Effector CD4-positive, alpha-beta T cell (primary cell): Measurements from ENCODE around the gene ITGB7.

Experiments
- DNase-seq: peaks from one replicate; pipeline ENCODE4 v3.0.0-alpha.2; 2020

ITGB7 gene

DNA sequence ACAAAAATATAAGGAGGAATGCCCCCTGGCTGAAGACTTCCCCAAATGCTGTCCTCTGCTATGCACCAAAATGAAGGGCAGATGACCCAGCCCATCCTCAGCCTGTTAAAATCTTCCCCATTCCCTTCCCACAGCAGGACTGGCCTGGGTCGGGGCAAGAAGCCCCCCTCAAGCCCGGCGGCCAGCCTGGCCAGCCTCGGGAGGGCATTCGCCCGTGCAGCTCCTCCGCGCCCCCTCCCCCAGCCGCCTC lies 24.5 kb upstream of the ITGB7 start:
- no peak for DNase-seq

DNA sequence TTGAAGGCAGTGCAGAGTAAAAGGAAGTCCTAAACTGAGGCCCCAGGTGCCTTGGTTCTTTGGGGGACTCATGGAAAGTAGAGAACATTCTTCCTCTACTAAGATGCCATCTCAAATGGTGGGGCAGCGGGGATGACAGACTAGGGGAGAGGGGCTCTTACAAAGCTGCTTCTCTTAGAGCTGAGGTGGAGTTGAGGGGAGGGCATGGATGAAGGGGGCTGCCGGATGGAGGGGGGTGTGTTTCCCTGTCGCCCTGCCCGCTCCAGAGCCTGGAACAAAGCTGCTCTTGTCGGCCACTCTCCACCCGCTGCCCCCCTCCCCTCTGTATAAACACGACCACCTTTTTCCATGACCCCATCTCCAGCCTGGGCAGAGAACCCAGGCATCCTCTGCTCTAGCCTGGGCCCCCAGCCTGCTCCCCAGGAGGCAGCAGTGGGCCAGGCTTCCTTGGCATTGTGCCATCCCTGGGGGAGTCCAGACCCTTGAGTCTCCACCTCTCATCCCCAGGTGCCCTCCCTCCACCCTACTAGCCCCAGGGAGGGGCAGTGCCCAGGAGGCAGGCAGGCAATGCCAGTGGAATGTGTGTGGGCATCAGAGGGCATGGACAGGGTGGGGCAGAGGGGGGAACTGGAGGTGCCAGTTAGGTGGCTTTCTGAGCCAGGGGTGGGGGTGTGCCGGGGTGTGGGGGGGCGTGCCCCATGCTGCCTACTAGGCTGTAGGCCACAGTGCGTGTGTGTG lies 23.2 kb upstream of the ITGB7 start:
- DNase-seq = no peak

DNA sequence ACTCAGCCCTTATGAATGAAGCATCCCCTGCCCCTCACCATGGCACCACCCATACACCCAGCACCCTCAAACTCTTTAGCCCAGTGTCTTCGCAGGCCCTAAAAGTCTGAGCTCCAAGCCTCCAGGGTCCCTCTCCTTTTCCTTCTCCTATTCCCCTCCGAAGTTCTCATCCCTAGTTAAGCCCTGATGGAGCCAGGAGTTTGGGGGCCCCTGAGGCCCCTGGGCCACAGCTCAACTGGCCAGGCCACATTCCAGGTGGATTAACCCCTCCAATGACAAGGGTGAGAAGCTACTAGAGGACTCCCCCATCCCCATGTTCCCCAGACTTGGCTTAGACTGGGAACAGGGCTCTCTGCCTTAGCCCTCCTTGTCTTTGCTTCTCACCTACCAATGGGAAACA lies 22.4 kb upstream of the ITGB7 start:
- no peak for DNase-seq

DNA sequence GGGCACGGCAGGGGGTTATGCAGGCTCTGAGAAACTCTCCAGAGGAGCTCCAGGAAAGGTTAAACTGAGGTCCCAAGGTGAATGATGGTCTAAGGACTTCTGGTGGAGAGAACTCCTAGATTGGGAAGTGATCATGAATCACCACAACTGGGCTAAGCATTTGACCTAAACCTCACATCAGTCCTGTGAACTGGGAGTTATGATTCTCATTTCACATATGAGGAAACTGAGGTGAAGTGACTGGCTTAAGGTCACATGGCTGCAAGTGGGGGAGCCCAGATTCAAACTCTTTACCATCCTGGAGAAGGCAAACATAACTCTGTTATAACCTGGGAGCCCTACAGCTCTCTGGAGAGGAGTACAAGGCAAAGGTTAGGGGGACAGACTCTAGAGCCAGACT lies 20.8 kb upstream of the ITGB7 start:
- no peak for DNase-seq

DNA sequence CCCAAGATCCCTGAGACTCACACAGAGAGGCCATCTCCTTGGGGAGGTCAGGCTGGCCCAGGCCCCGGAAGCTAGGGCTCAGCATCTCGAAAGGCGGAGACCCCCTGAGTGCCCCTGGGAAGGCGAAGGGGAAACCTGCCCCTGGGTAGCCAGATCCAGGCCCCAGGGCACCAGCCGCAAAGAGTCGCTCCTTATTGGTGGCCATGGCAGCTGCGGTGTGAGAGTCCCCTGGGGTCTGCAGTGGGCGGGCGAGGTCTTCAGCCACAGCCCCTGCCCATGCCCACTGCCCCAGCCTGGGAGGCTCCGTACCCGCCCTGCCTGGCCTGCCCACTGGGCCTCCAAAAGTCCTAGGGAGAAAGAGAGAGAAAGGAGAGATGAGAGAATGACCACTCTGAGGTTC lies 20.3 kb upstream of the ITGB7 start:
- DNase-seq = no peak

DNA sequence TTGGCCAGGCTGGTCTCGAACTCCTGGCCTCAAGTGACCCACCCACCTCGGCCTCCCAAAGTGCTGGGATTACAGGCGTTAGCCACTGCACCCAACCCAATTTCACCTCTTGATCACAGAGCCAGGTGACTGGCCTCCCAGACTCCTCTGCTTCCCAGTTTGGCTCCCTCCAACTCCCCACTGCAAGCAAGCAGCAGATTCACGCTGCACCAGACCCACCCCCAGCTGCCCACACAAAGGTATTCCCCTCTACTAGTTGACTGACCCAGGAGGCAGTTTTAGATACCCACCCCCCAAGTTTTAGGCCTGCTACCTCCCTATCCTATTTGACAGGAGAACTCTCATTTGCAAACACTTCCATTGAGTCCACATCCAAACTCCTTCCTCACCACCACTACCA lies 19.8 kb upstream of the ITGB7 start:
- DNase-seq = no peak

DNA sequence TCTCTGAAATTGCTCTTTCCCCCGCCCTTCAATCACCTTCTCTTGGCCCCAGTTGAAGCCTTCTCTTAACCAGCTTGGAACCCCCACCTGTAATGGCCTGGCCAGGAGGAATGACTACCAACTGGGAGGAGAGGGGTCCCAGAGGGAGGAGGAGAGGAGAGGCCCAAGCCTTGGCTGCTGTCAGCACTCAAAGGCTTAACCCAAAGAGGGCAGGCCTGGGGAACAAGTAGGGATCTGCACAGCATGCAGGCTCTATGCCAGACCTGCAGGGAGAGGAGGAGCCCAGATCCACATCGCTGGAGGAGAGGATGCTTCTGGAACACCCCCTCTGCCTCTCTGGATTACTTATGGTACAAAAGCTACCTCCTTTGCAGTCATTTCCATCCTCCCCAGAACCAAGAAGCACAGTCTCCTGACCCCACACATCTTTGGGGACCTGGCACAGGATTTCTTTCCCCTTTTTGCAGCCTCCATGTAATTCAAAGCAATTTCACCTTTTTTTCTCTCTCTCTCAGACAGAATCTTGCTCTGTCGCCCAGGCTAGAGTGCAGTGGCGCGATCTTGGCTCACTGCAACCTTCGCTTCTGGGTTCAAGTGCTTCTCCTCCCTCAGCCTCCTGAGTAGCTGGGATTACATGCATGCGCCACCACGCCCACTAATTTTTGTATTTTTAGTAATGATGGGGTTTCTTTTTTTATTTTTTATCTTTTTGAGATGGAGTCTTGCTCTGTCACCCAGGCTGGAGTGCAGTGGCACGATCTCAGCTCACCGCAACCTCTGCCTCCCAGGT lies 18.8 kb upstream of the ITGB7 start:
- no peak for DNase-seq

DNA sequence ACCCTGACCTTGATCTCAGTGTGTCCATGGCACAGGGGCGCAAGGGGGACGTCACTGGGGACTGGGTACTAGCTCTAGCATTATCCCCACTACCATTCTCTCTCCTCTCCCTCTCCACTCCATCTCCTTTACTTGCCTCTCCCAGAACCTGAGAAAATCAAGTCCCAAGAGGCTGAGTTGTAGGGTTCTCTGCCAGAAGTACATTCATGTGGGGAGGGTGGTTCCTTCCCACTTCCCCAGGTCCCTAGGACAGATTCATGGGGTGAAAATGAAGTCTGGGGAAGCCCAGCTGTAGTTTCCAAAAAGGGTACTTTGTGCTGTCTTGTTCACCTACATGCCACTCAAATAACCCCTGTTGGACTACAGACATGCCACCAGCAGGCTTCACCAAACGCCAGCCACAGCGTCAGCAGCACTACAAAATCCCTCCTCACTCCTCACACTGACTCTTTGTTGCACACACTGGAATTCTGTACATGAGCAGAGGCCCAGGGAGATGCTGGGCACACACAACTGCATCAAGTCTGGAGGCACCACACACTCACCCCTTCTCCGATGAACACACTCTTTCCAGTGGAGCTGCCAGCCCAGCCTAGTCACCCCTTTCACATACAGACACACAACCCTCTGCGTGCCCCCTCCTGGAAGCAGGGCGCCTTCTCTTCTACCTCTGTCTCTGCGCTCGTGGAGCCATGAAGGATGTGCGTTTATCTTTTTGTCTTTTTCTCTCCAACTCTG lies 18.0 kb upstream of the ITGB7 start:
- no peak for DNase-seq

DNA sequence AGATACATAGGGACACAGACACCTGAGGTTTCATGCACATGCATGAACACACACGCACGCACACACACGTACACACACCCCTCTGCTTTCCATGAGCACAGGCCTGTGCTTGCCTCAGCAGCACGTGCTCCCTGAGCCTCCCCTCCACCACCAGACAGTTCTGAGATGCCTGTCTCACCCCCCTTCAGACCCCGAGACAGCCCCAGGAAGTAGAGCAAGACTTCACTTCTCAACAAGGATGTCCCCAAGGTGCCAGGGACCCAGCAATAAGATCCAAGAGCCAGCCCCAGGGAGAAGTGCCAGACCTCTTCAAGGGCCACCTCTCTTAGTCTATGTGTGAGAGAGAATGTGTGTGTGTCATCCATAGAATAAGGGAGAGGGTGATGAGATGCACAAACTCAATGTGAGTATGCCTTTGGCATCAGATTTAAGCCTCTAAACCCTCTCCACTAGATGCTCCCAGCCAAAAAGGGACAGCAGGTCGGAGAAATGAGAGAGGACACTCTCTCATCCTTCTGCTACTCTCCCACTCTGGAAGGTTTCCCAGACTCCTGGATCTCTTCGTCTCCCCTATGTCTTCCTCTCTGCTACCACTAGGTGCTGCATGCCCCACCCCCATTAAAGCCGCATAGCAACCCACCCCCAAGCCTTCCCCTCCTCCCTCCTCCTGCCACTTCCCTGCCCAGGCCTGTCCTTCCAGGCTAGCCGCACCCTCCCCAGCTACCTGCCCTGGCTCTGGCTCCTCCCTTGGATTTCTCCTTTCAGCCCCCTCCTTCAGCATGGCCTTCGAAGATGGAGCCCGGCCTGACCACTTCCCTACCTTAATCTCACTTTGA lies 17.2 kb upstream of the ITGB7 start:
- DNase-seq = no peak

DNA sequence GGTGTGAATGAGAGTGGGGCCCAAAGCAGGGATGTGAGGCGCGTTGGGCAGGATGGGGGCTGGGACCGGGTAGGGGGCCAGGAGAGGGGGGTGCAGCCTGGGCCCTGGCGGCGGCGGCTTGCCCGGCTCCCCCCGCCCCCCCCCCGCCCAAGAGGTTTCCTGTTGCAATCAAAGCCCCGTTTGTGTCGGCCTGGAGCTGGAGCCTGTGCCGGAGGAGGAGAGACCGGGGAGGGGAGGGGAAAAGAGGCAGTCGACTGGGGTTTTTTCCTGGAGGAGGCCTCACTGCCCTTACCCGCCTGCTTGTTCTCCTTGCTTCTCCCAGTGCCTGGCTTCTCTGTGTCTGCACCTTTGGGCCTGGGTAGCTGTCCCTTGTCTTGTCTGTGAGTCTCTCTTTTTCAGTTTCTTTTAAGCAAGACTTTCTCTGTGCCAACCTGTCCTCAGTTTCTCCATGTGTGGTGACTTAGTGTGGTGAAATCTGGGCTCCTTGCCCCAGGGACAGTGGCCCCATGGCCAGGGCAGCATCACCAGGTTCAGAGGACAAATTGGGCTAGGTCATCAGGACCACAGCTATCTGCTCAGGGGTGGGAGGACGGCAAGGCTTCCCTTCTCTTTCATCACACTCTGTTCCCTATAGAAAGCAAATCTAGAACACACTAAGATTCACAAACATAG lies 16.5 kb upstream of the ITGB7 start:
- no peak for DNase-seq

DNA sequence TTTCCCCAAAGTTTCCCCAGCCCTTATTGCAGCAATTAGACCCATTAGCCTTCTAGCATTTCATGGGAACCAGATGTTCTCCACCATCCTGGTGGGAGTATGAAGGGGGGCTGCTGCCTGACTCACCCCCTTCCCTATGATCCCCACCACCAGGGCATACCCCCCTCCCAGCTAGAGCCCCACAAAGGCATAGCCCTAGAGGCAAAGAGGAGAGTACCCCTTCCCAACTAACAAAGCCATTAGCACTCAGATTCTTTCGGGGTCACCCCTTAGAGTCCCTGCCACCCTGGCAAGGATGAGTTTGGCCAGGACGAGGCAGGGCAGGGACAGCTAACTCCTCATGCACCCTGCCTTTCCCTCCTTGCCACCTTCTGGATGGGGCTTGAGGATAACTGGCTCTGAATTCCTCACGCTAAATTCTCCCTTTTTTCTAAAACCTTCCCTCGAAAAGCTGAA lies 15.8 kb upstream of the ITGB7 start:
- no peak for DNase-seq

DNA sequence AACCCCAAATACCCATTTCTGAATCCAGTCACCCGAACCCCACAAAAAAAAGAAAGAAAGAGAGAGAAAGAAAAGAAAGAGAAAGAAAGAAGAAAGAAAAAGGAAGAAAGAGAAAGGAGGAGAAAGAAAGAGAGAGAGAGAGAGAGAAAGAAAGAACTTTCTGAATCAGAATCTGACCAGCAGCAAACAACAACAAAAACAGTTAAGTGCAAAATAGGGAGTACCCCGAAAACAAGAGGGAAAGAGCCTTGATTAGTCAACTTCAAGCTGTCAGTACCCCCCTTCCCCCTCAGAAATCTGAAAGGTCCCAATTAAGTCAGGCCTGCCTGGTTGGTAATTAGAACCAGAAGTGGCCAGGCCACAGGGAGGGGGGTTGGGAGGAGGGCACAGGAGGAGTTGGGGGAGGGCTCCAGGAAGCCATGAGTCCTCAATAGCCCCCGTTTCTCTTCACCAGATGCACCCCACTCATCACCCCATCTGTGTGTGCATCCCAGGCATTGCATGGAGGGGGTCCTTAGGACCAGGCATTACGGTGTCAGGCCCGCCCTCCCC lies 15.2 kb upstream of the ITGB7 start:
- no peak for DNase-seq

DNA sequence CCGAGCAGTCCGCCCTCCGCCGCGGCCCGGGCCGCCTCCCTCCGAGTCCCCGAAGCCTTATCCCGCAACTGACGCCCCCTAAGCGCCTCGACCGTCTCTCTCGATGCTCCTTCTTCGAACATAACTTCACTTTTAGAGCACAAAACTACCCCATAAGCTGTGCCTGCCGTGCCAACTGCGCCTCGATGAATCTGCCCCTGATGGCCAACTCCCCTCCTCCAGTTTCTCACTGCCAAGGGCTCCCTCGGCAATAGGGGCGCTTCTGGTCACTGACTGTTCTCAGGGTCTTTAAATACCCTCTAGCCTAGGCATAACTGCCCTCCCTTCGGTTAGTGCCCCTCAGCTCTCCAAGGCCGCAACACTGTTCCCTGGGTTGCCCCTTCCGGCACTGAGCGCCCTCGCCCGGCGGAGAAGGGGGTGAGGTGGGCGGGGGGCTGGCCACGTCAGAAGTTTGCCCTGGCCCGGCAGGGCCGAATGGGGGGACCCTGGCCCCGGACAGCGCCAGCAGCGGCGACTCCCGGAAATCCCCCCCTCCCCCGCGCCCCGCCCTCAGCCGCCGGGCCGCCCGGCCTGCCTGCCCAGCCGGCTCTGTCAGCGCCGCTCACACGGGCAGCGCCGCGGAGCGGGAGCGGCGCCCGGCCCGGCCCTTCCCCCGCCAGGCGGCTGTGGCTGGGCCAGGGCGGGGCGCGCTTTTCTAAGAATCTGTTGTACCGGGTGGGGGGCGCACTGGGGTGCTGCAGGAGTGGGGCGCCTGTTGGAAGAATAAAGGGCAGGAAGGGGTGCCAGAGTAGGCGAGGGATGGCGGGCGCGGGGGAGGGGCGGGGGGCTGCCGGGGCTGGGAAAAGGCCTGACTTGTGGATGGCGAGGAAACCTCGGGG lies 14.4 kb upstream of the ITGB7 start:
- DNase-seq = peak; percentile 35

DNA sequence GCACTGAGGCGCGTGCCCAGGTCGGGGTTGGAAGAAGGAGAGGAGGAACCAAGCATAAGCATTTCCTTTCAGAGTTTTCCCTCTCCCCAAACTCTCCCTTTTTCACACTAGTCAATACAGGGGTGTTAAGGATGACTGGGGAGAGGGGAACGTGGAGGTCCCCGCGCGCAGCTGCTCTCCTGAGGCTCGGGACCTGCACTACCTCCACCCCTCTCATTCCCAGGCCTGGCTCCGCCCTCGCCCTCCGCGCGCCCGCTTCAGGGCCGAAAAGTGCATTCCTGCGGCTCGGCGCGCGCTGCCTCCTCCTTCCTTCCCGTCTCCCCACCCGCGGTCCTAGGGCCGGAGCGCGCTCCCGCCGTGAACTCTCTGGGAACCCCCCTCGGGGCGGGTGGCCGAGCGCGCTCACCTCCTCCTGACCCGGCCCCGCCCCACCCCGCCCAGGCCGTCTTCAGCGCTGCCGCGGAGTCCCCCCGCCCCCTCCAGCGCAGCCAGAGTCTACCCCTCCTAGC lies 13.7 kb upstream of the ITGB7 start:
- peak; percentile 65 for DNase-seq

DNA sequence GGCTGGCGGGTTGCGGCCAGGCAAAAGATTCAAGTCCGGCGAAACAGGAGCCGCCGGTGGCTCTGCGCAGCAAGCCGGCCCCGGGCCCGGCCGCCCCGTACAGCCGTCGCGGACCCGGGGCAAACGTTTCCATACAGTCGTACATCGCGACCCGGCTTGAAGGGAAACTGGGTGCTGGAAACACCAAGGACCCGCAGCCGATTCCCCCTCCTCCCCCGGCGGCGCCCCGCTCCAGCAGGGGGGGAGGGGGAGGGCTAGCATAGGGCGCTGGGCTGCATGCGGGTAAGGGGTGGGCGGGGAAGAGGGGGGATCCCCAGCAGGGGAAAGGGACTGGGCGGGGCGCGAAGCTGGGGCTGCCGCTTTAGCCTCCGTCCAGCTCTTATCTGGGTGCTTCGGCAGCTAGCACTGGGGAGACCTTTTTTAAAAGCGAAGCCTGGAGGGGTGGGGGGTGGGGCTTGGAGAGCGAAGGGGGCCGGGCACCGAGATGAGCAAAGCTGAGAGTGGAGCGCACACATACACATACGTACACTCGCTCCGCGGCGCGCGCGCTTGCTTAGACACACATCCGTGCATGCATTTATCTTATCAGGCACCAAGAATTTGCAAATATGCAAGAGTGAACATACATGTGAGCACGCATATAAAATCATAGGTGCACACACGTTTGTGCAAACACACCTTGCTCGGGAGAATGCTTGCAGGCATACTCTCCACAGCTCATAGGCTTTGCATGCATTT lies 13.1 kb upstream of the ITGB7 start:
- DNase-seq = peak; percentile 74

DNA sequence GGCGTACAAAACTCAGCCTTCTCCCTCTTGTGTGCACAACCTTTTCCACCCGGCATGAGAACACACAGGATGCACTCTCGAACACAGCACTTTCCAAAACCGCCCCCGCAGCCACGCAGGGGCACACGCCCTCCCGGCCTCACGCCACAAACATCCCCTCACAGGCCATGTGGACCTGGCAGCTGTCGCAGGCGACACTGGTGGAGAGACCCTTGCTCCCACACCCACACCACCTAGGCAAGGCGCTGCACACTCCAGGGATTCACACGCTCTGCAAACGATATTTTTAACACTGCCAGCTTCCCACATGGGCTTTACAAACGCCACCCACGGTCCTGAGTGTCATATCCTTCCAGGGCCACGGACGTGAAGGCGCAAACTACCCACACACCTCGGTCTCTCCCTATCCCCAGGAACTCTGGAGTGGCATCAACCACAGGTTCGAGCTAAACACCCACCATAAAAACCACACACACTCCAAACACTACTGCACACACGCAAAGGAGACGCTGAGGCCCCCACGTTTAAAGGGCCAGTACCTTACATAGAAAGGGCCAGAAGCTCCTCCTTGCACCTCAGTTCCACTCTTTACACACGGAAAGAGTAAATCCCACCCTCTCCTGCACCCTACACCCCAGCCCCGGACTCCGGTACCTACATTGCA lies 12.4 kb upstream of the ITGB7 start:
- no peak for DNase-seq

DNA sequence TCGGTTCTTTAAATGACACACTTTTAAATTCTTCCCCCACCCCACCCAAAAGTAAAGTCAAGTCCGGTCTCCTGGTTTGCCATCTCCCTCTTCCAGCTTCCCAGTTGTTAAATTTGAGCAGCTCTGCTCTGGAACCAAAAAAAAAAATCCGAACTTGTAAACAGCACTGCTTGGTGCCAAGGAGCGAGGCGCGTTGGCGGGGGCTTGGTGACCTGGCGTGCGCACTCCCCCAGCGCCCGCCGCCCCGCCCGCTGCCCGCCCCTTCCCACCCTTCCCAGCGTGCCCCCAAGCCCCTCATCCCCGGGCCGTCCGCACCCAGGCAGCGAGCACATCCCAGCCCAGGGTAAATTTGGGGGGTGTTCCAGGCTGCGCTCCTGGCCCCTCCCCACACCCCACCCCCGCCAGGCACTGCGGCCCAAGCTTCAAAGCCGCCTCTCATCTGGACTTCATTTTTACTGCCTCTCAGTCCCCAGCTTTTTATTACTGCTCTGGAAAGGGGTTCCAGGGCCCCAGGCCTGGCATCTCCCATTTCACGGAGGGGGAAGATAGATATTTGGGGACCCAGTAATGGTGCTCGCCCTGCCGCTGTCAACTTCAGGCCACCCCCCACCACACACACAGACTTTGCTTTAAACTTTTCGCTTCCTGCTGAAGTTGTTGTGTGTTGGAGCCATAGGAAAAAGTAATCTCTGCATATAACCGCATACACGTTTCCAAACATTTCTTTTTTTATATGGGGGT lies 11.7 kb upstream of the ITGB7 start:
- DNase-seq = no peak

DNA sequence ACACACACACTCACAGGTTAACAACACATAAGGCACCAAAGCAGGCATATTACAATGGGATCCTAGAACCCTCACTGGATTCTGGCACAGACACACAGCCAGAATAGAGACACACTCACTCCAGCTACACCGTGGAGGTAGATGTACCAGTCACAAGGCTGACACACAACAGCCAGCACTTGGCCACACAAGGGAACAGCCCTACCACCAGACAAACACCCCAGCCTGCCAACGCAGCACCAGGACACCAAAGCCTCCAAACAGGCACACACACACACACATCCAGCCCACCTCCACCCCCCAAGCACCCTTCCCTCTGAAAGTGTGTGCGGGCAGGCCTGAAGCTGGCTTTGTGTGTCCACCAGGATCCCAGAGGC lies 10.9 kb upstream of the ITGB7 start:
- DNase-seq = no peak
